CD14-positive monocyte (primary cell): ENCODE results near the gene TRHDE. TPM values are rescaled to one million over a fixed set of nuclear protein-coding genes. Genes with fewer than 3 reads are reported as not detected.

ENCODE experiments used
- DNase-seq, 3 donors: peaks; one replicate each; pipeline ENCODE4 v3.0.0-alpha.2; 2011 to 2022
- H2AFZ ChIP-seq: 2 replicates; pipeline ENCODE4 v1.6.0; 2012; ENCODE audit warnings: mild to moderate bottlenecking, low read depth, low read length, inconsistent platforms; ENCODE audit not compliant: insufficient read depth, poor library complexity, severe bottlenecking
- H3K27ac ChIP-seq, 2 donors: 1 replicate in 1 of 2; 2 replicates in 1 of 2; pipeline ENCODE4 v1.5.1; 2012 to 2013; ENCODE audit warnings: low read length in 2 of 2, control low read depth in 1 of 2, inconsistent platforms in 1 of 2, low read depth in 1 of 2, mild to moderate bottlenecking in 1 of 2
- H3K27me3 ChIP-seq, 2 donors: one replicate each; pipeline versions ENCODE4 v1.6.0 to v1.6.1; 2011 to 2013; ENCODE audit warnings: low read length in 2 of 2; ENCODE audit not compliant: control insufficient read depth in 2 of 2, insufficient read depth in 2 of 2
- H3K36me3 ChIP-seq, 2 donors: replicated peaks in 1 of 2; 1 replicate in 1 of 2; 2 replicates in 1 of 2; pipeline versions ENCODE4 v1.5.1 to v1.6.1; 2012 to 2013; ENCODE audit warnings: low read length in 2 of 2, control low read depth in 1 of 2, inconsistent platforms in 1 of 2, mild to moderate bottlenecking in 1 of 2; ENCODE audit not compliant: insufficient read depth in 2 of 2, control insufficient read depth in 1 of 2
- H3K4me1 ChIP-seq, 2 donors: 1 replicate in 1 of 2; 2 replicates in 1 of 2; pipeline versions ENCODE4 v1.5.1 to v1.6.1; 2012 to 2013; ENCODE audit warnings: low read length in 2 of 2, control low read depth in 1 of 2, inconsistent platforms in 1 of 2, mild to moderate bottlenecking in 1 of 2, moderate library complexity in 1 of 2; ENCODE audit not compliant: insufficient read depth in 2 of 2, control insufficient read depth in 1 of 2
- H3K4me2 ChIP-seq: replicated peaks from 2 replicates; pipeline ENCODE3; 2012; ENCODE audit warnings: low read length, moderate library complexity, mild to moderate bottlenecking; ENCODE audit not compliant: poor library complexity, severe bottlenecking; ENCODE audit errors: extremely low read depth
- H3K4me3 ChIP-seq, 3 experiments: fragments of 200-600 bp in 1 of 3; sonication (generic) in 1 of 3; replicated peaks in 1 of 3; 1 replicate in 2 of 3; 2 replicates in 1 of 3; pipeline ENCODE4 v1.5.1; 2011 to 2013; ENCODE audit warnings: low read length in 3 of 3, mild to moderate bottlenecking in 3 of 3, control low read depth in 2 of 3, low read depth in 2 of 3, inconsistent platforms in 1 of 3, moderate library complexity in 1 of 3
- H3K79me2 ChIP-seq: 2 replicates; pipeline ENCODE4 v1.6.0; 2012; ENCODE audit warnings: mild to moderate bottlenecking, control low read depth, inconsistent platforms, low read length, moderate library complexity; ENCODE audit not compliant: insufficient read depth
- H3K9ac ChIP-seq: 2 replicates; pipeline ENCODE4 v1.6.0; 2017; ENCODE audit warnings: low read length, mild to moderate bottlenecking; ENCODE audit not compliant: insufficient read depth, poor library complexity, severe bottlenecking
- H3K9me3 ChIP-seq, 2 donors: replicated peaks in 1 of 2; 1 replicate in 1 of 2; 2 replicates in 1 of 2; pipeline versions ENCODE4 v1.5.1 to v1.6.1; 2012 to 2013; ENCODE audit warnings: low read length in 2 of 2, control low read depth in 1 of 2; ENCODE audit not compliant: control insufficient read depth in 1 of 2, insufficient read depth in 1 of 2
- H4K20me1 ChIP-seq: 2 replicates; pipeline ENCODE4 v1.6.0; 2012; ENCODE audit warnings: mild to moderate bottlenecking, low read length, control low read depth, moderate library complexity; ENCODE audit not compliant: insufficient read depth
- H3K27ac Mint-ChIP-seq, 7 donors: one replicate each; pipeline ENCODE4 v1.8.0; 2020; ENCODE audit warnings: mild to moderate bottlenecking in 7 of 7, mixed read lengths in 7 of 7, moderate library complexity in 6 of 7, inconsistent platforms in 2 of 7
- H3K27me3 Mint-ChIP-seq, 3 donors: one replicate each; pipeline ENCODE4 v1.8.0; 2021 to 2022; ENCODE audit warnings: low read depth in 3 of 3, mild to moderate bottlenecking in 3 of 3, mixed read lengths in 3 of 3, moderate library complexity in 3 of 3, inconsistent platforms in 1 of 3
- H3K36me3 Mint-ChIP-seq, 2 donors: one replicate each; pipeline ENCODE4 v1.8.0; 2020; ENCODE audit warnings: mixed read lengths in 2 of 2, inconsistent platforms in 1 of 2, mild to moderate bottlenecking in 1 of 2
- H3K4me1 Mint-ChIP-seq: one replicate; pipeline ENCODE4 v1.8.0; 2020; ENCODE audit warnings: mild to moderate bottlenecking, mixed read lengths
- H3K4me3 Mint-ChIP-seq, 2 donors: one replicate each; pipeline ENCODE4 v1.8.0; 2020; ENCODE audit warnings: mild to moderate bottlenecking in 2 of 2, mixed read lengths in 2 of 2, moderate library complexity in 1 of 2
- H3K9me3 Mint-ChIP-seq, 7 donors: one replicate each; pipeline ENCODE4 v1.8.0; 2020 to 2022; ENCODE audit warnings: mixed read lengths in 7 of 7, mild to moderate bottlenecking in 6 of 7, moderate library complexity in 6 of 7, inconsistent platforms in 2 of 7
- CTCF ChIP-seq: fragments of 200-600 bp; IDR thresholded peaks from one replicate; pipeline ENCODE4 v1.8.0; 2022; ENCODE audit warnings: antibody characterized with exemption, mild to moderate bottlenecking
- WGBS: methylation state at CpG from one replicate; pipeline ENCODE4 v1.1.5; 2013; ENCODE audit warnings: missing lambda C conversion rate; ENCODE audit not compliant: insufficient coverage; 5-methylcytosine and 5-hydroxymethylcytosine counted together
- intact Hi-C, 2 donors: fragments of 100-400 bp; cut with micrococcal nuclease; formaldehyde crosslinking; loops; one replicate each; pipeline versions ENCODE4 v1.15.0 to v1.15.1; 2023
- polyA plus RNA-seq, 3 donors: library from polyadenylated mRNA; depleted of rRNA in 1 of 3; unstranded in 2 of 3; stranded (reverse) in 1 of 3; fragments of 300-500 nt in 2 of 3; fragments of >200 nt in 1 of 3; fragmentation: Illumina TruSeq in 2 of 3; gene quantifications; 1 replicate in 2 of 3; 2 replicates in 1 of 3; pipeline ENCODE4 v1.2.3, GENCODE V29; 2012 to 2021

Gene TRHDE
- polyA plus RNA-seq, 3 donors = not detected

GRCh38 chr12:72297666-72298065 lies 25.5 kb downstream of the TRHDE start:
- intact Hi-C loops = no loop called here
- H3K4me3 ChIP-seq = no peak overlapping the region
- 92% methylated on average over 2 of the region's 3 CpGs for WGBS
- H3K9ac ChIP-seq = no peak overlapping the region
- H3K4me1 Mint-ChIP-seq = no peaks in the 10 kb centered on the region
- no peaks in the 10 kb centered on the region for H4K20me1 ChIP-seq
- H3K4me3 Mint-ChIP-seq = no peak overlapping the region
- H2AFZ ChIP-seq = no peak overlapping the region
- H3K9me3 Mint-ChIP-seq = peaks cover 0 to 10% (median 1%) of the 10 kb centered on the region in 7 donors
- no peak for TF ChIP-seq CTCF
- peaks cover 1 to 5% (median 2%) of the 10 kb centered on the region in 3 donors for H3K27me3 Mint-ChIP-seq
- H3K36me3 Mint-ChIP-seq = no peaks in the 10 kb centered on the region
- no peaks in the 10 kb centered on the region for H3K9me3 ChIP-seq
- no peaks in the 10 kb centered on the region for H3K4me1 ChIP-seq
- H3K27me3 ChIP-seq = no peaks in the 10 kb centered on the region
- H3K79me2 ChIP-seq = no peaks in the 10 kb centered on the region
- no peak for DNase-seq
- H3K36me3 ChIP-seq = no peaks in the 10 kb centered on the region
- no peak overlapping the region for H3K4me2 ChIP-seq
- H3K27ac Mint-ChIP-seq = no peak overlapping the region
- no peak overlapping the region for H3K27ac ChIP-seq

GRCh38 chr12:72300728-72301127 lies 28.6 kb downstream of the TRHDE start:
- WGBS = no CpG with 5 or more reads among the region's 3 CpGs
- H3K9ac ChIP-seq = no peak overlapping the region
- H3K4me1 Mint-ChIP-seq = no peaks in the 10 kb centered on the region

More at GRCh38 chr12:72300728-72301127, 28.6 kb downstream of the TRHDE start:
- Mint-ChIP-seq H3K9me3 (peaks cover 0 to 4% (median 0%) of the 10 kb centered on the region in 7 donors), H3K4me3 (no peak overlapping the region), H3K27ac (no peak overlapping the region), H3K36me3 (no peaks in the 10 kb centered on the region), H3K27me3 (peaks cover 0 to 5% (median 2%) of the 10 kb centered on the region in 3 donors)
- intact Hi-C loops = no loop called here
- Histone ChIP-seq H2AFZ (no peak overlapping the region), H3K9me3 (no peaks in the 10 kb centered on the region), H3K4me3 (no peak overlapping the region), H3K27me3 (no peaks in the 10 kb centered on the region), H3K27ac (no peak overlapping the region), H3K36me3 (no peaks in the 10 kb centered on the region), H3K4me2 (no peak overlapping the region), H3K79me2 (no peaks in the 10 kb centered on the region), H3K4me1 (no peaks in the 10 kb centered on the region), H4K20me1 (no peaks in the 10 kb centered on the region)
- no peak for TF ChIP-seq CTCF
- DNase-seq = no peak
